ENCODE data around the gene PARP1.

PARP1 gene

DNA sequence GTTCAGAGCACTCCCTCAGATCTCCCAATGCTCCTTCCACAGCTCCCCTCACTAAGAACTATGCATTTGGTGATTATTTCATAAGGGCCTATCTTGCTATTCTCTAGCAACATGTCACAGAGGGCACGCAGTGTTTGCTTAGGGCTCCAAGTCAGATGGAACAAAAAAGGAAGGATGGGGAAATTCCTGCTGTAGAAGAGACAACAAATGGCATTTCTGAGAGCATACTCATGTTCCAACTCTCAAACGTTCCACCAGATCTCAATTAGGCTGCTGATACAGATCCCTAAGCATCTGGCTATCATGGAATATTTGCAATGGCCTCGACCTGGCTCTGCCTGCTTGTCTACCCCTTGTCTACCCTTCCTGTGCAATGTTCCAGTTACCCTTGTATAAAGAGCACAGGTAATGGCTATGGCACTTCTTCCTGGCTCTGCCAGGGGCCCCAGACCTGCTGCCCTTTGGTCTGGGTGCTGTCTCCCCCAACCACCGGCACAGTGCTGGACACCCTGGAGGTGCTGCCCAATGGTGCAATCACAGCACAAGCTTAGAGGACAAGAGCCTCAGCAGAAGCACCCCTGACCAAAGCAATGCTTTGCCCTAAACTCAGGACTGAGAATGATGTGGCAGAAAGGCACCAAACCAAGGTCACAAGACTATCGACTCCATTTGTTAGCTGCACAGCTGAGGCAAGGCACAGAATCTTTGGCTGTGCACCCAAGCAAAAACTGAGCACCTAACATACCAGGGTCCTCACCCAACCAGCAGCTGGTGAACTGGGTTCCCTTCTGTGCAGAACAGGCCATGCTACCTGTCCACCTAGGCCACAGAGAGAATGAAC, 3.6 kb downstream of the PARP1 start:
- Histone ChIP-seq H3K4me1 (ENCODE audit: control insufficient read depth, low read depth, low read length) (peaks cover 22% of the 10 kb centered on the region), H3K9ac (ENCODE audit: low read length) (peak overlapping the region; percentile 27), H4K5ac (ENCODE audit: low read length) (no peak overlapping the region), H2AK5ac (ENCODE audit: low read length) (no peak overlapping the region), H3K36me3 (ENCODE audit: control insufficient read depth, insufficient read depth, low read length) (peaks cover 13% of the 10 kb centered on the region), H3K27ac (ENCODE audit: low read depth, low read length) (peak overlapping the region; percentile 0), H3K79me1 (ENCODE audit: low read length) (peaks cover 36% of the 10 kb centered on the region), H3K4ac (ENCODE audit: low read depth, low read length) (no peak overlapping the region), H3K23ac (ENCODE audit: low read length) (peak overlapping the region; percentile 59), H2BK15ac (replicated peaks; ENCODE audit: low read depth) (no peak overlapping the region), H3K27me3 (ENCODE audit: insufficient read depth, low read length, poor library complexity) (no peaks in the 10 kb centered on the region), H2BK5ac (ENCODE audit: low read length) (peak overlapping the region; percentile 23), H3K4me2 (ENCODE audit: low read length) (peak overlapping the region; percentile 4), H4K8ac (ENCODE audit: low read depth, low read length) (no peak overlapping the region), H2BK120ac (ENCODE audit: low read depth, low read length) (no peak overlapping the region), H3K56ac (ENCODE audit: low read length) (peak overlapping the region; percentile 73), H3K79me2 (ENCODE audit: control insufficient read depth, insufficient read depth, low read length) (peaks cover 71% of the 10 kb centered on the region), H3K4me3 (ENCODE audit: low read length) (no peak overlapping the region), H3K18ac (ENCODE audit: low read length) (no peak overlapping the region)
- WGBS (ENCODE audit: extremely low coverage, insufficient coverage, low lambda C conversion rate) = no CpG with 5 or more reads among the region's 5 CpGs
- peak; percentile 37 for DNase-seq

- Histone ChIP-seq H4K5ac (ENCODE audit: low read length) (no peak overlapping the region), H3K4ac (ENCODE audit: low read depth, low read length) (no peak overlapping the region), H3K56ac (ENCODE audit: low read length) (peak overlapping the region; percentile 73), H2BK15ac (replicated peaks; ENCODE audit: low read depth) (no peak overlapping the region), H3K9ac (ENCODE audit: low read length) (peak overlapping the region; percentile 18), H2BK120ac (ENCODE audit: low read depth, low read length) (no peak overlapping the region), H3K79me1 (ENCODE audit: low read length) (peaks cover 36% of the 10 kb centered on the region), H3K79me2 (ENCODE audit: control insufficient read depth, insufficient read depth, low read length) (peaks cover 75% of the 10 kb centered on the region), H3K23ac (ENCODE audit: low read length) (no peak overlapping the region), H2BK5ac (ENCODE audit: low read length) (no peak overlapping the region), H3K27ac (ENCODE audit: low read depth, low read length) (no peak overlapping the region), H3K27me3 (ENCODE audit: insufficient read depth, low read length, poor library complexity) (no peaks in the 10 kb centered on the region), H3K4me2 (ENCODE audit: low read length) (no peak overlapping the region), H4K8ac (ENCODE audit: low read depth, low read length) (no peak overlapping the region), H3K4me3 (ENCODE audit: low read length) (no peak overlapping the region), H3K36me3 (ENCODE audit: control insufficient read depth, insufficient read depth, low read length) (peaks cover 14% of the 10 kb centered on the region), H3K4me1 (ENCODE audit: control insufficient read depth, low read depth, low read length) (peaks cover 22% of the 10 kb centered on the region), H2AK5ac (ENCODE audit: low read length) (no peak overlapping the region), H3K18ac (ENCODE audit: low read length) (no peak overlapping the region)
- WGBS (ENCODE audit: extremely low coverage, insufficient coverage, low lambda C conversion rate) = no CpG with 5 or more reads among the region's 15 CpGs
- peak; percentile 72 for DNase-seq
Measured at GRCh38 chr1:226403201-226404034, 4.5 kb downstream of the PARP1 start.

GRCh38 chr1:226402739-226403165, 5.1 kb downstream of the PARP1 start:
- peaks cover 22% of the 10 kb centered on the region for H3K4me1 ChIP-seq (ENCODE audit: control insufficient read depth, low read depth, low read length)
- H3K4me3 ChIP-seq (ENCODE audit: low read length) = no peak overlapping the region
- H3K27me3 ChIP-seq (ENCODE audit: insufficient read depth, low read length, poor library complexity) = no peaks in the 10 kb centered on the region
- H3K79me2 ChIP-seq (ENCODE audit: control insufficient read depth, insufficient read depth, low read length) = peaks cover 75% of the 10 kb centered on the region
- H2BK120ac ChIP-seq (ENCODE audit: low read depth, low read length) = no peak overlapping the region
- peaks cover 36% of the 10 kb centered on the region for H3K79me1 ChIP-seq (ENCODE audit: low read length)
- no peak overlapping the region for H3K27ac ChIP-seq (ENCODE audit: low read depth, low read length)
- H4K8ac ChIP-seq (ENCODE audit: low read depth, low read length) = no peak overlapping the region
- H3K56ac ChIP-seq (ENCODE audit: low read length) = peak overlapping the region; percentile 7
- no peak overlapping the region for H3K4ac ChIP-seq (ENCODE audit: low read depth, low read length)
- H2BK5ac ChIP-seq (ENCODE audit: low read length) = no peak overlapping the region
- no peak overlapping the region for H4K5ac ChIP-seq (ENCODE audit: low read length)
- no peak for DNase-seq
- no peak overlapping the region for H3K23ac ChIP-seq (ENCODE audit: low read length)
- H2BK15ac ChIP-seq (replicated peaks; ENCODE audit: low read depth) = no peak overlapping the region
- H3K18ac ChIP-seq (ENCODE audit: low read length) = no peak overlapping the region
- peaks cover 14% of the 10 kb centered on the region for H3K36me3 ChIP-seq (ENCODE audit: control insufficient read depth, insufficient read depth, low read length)
- WGBS (ENCODE audit: extremely low coverage, insufficient coverage, low lambda C conversion rate) = no CpG with 5 or more reads among the region's 4 CpGs
- no peak overlapping the region for H2AK5ac ChIP-seq (ENCODE audit: low read length)
- H3K9ac ChIP-seq (ENCODE audit: low read length) = no peak overlapping the region
- H3K4me2 ChIP-seq (ENCODE audit: low read length) = no peak overlapping the region

- no peak overlapping the region for H3K4me3 ChIP-seq (ENCODE audit: low read length)
- H3K18ac ChIP-seq (ENCODE audit: low read length) = no peak overlapping the region
- H3K27ac ChIP-seq (ENCODE audit: low read depth, low read length) = no peak overlapping the region
- H3K4me2 ChIP-seq (ENCODE audit: low read length) = no peak overlapping the region
- DNase-seq = peak; percentile 61
- no peak overlapping the region for H2BK120ac ChIP-seq (ENCODE audit: low read depth, low read length)
- no peak overlapping the region for H2BK5ac ChIP-seq (ENCODE audit: low read length)
- no peak overlapping the region for H4K5ac ChIP-seq (ENCODE audit: low read length)
- no peak overlapping the region for H3K56ac ChIP-seq (ENCODE audit: low read length)
- peaks cover 39% of the 10 kb centered on the region for H3K79me1 ChIP-seq (ENCODE audit: low read length)
- H3K9ac ChIP-seq (ENCODE audit: low read length) = no peak overlapping the region
- peaks cover 75% of the 10 kb centered on the region for H3K79me2 ChIP-seq (ENCODE audit: control insufficient read depth, insufficient read depth, low read length)
- no peak overlapping the region for H4K8ac ChIP-seq (ENCODE audit: low read depth, low read length)
- no peaks in the 10 kb centered on the region for H3K27me3 ChIP-seq (ENCODE audit: insufficient read depth, low read length, poor library complexity)
- no CpG with 5 or more reads among the region's 9 CpGs for WGBS (ENCODE audit: extremely low coverage, insufficient coverage, low lambda C conversion rate)
- no peak overlapping the region for H2BK15ac ChIP-seq (replicated peaks; ENCODE audit: low read depth)
- H3K4ac ChIP-seq (ENCODE audit: low read depth, low read length) = no peak overlapping the region
- H3K4me1 ChIP-seq (ENCODE audit: control insufficient read depth, low read depth, low read length) = peaks cover 20% of the 10 kb centered on the region
- peaks cover 17% of the 10 kb centered on the region for H3K36me3 ChIP-seq (ENCODE audit: control insufficient read depth, insufficient read depth, low read length)
- H3K23ac ChIP-seq (ENCODE audit: low read length) = no peak overlapping the region
- no peak overlapping the region for H2AK5ac ChIP-seq (ENCODE audit: low read length)
Measured at GRCh38 chr1:226401355-226402303, 6.3 kb downstream of the PARP1 start.

DNA sequence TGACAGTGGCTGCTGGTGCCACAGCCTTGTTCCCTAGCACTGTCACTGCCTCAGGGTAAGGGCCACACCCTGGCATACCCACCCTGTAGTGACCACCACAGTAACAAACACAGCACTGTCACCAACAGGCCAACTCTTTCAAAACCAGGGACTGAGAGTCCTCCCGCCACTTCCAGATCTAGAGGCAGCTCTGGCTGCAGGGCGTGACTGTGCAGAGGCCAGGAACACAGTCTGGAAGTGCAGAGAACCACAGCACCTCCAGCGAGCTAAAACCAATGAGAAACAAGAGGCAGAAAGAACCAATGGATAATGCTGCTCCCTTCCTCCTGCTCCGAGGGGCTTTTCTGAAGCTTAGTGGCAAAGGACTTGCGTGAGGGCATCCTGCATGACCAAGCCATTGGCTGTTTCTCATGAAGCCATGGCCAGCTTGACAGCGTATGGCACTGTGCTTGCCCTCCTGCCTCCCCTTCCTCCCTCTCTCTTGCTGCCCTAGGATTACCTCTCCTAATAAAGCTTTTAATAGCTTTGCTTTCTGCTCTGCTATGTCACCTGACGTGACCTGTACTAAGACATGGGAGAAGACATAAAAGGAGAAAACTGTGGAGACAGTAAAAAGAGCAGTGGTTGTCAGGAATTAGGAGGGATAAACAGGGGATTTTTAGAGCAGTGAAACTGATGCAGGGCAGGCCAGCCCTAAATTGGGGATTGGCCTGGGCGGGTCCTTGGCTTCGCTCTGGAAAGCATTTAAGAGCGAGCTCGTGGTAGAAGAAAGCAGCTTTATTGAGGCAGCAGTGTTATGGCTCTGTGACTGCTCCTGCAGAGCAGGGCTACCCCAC, 7.2 kb downstream of the PARP1 start:
- H3K18ac ChIP-seq (ENCODE audit: low read length) = no peak overlapping the region
- peaks cover 17% of the 10 kb centered on the region for H3K36me3 ChIP-seq (ENCODE audit: control insufficient read depth, insufficient read depth, low read length)
- H3K56ac ChIP-seq (ENCODE audit: low read length) = no peak overlapping the region
- H3K79me1 ChIP-seq (ENCODE audit: low read length) = peaks cover 36% of the 10 kb centered on the region
- H2AK5ac ChIP-seq (ENCODE audit: low read length) = no peak overlapping the region
- WGBS (ENCODE audit: extremely low coverage, insufficient coverage, low lambda C conversion rate) = no CpG with 5 or more reads among the region's 11 CpGs
- no peak overlapping the region for H3K9ac ChIP-seq (ENCODE audit: low read length)
- no peak overlapping the region for H3K27ac ChIP-seq (ENCODE audit: low read depth, low read length)
- no peak overlapping the region for H2BK120ac ChIP-seq (ENCODE audit: low read depth, low read length)
- H2BK5ac ChIP-seq (ENCODE audit: low read length) = no peak overlapping the region
- H3K4ac ChIP-seq (ENCODE audit: low read depth, low read length) = no peak overlapping the region
- no peak overlapping the region for H2BK15ac ChIP-seq (replicated peaks; ENCODE audit: low read depth)
- peaks cover 17% of the 10 kb centered on the region for H3K4me1 ChIP-seq (ENCODE audit: control insufficient read depth, low read depth, low read length)
- no peak overlapping the region for H3K23ac ChIP-seq (ENCODE audit: low read length)
- no peak overlapping the region for H4K5ac ChIP-seq (ENCODE audit: low read length)
- H3K4me3 ChIP-seq (ENCODE audit: low read length) = no peak overlapping the region
- no peaks in the 10 kb centered on the region for H3K27me3 ChIP-seq (ENCODE audit: insufficient read depth, low read length, poor library complexity)
- H3K79me2 ChIP-seq (ENCODE audit: control insufficient read depth, insufficient read depth, low read length) = peaks cover 70% of the 10 kb centered on the region
- no peak for DNase-seq
- no peak overlapping the region for H4K8ac ChIP-seq (ENCODE audit: low read depth, low read length)
- no peak overlapping the region for H3K4me2 ChIP-seq (ENCODE audit: low read length)

Data from mesendoderm (in vitro differentiated cells).